Neural cell (in vitro differentiated cells): ENCODE results near the gene USP46. TPM values are rescaled to one million over a fixed set of nuclear protein-coding genes. Genes with fewer than 3 reads are reported as not detected.

Source experiments
- H2AFZ ChIP-seq: fragments of 200-600, 300-800 bp; sonication (generic), shearing (Covaris generic); 2 replicates; pipeline ENCODE4 v1.6.0; 2014; ENCODE audit warnings: low read depth, mild to moderate bottlenecking, antibody characterized with exemption, low read length, moderate library complexity
- H3F3A ChIP-seq: fragments of 200-600 bp; shearing (Covaris generic); 2 replicates; pipeline ENCODE4 v1.6.1; 2016; ENCODE audit warnings: mild to moderate bottlenecking, moderate library complexity, mixed read lengths, antibody characterized with exemption, low read length; ENCODE audit not compliant: insufficient read depth, poor library complexity, severe bottlenecking
- H3K27ac ChIP-seq: fragments of 200-600, 300-800 bp; sonication (generic), shearing (Covaris generic); 2 replicates; pipeline ENCODE4 v1.5.1; 2014; ENCODE audit warnings: mild to moderate bottlenecking, low read length, moderate library complexity
- H3K27me3 ChIP-seq: fragments of 300-800, 200-600 bp; sonication (generic), shearing (Covaris generic); 2 replicates; pipeline ENCODE4 v1.6.0; 2014; ENCODE audit warnings: mild to moderate bottlenecking, low read depth, low read length, moderate library complexity; ENCODE audit not compliant: insufficient read depth
- H3K36me3 ChIP-seq: fragments of 300-800, 200-600 bp; sonication (generic), shearing (Covaris generic); 2 replicates; pipeline ENCODE4 v1.5.1; 2014; ENCODE audit warnings: mild to moderate bottlenecking, antibody characterized with exemption, low read length, moderate library complexity; ENCODE audit not compliant: insufficient read depth
- H3K4me2 ChIP-seq: fragments of 300-800, 200-600 bp; sonication (generic), shearing (Covaris generic); 2 replicates; pipeline ENCODE4 v1.6.0; 2014; ENCODE audit warnings: mild to moderate bottlenecking, low read length
- H3K4me3 ChIP-seq: fragments of 300-800, 200-600 bp; sonication (generic), shearing (Covaris generic); 2 replicates; pipeline ENCODE4 v1.5.1; 2014; ENCODE audit warnings: mild to moderate bottlenecking, low read length, moderate library complexity
- H3K79me2 ChIP-seq: fragments of 200-600 bp; shearing (Covaris generic); replicated peaks from 2 replicates; pipeline ENCODE4 v1.6.0; 2014; ENCODE audit warnings: mild to moderate bottlenecking, low read length, moderate library complexity; ENCODE audit not compliant: insufficient read depth
- H3K9ac ChIP-seq: fragments of 300-800, 200-600 bp; sonication (generic), shearing (Covaris generic); 2 replicates; pipeline ENCODE4 v1.6.1; 2016; ENCODE audit warnings: mild to moderate bottlenecking, low read length, mixed read lengths
- H3K9me2 ChIP-seq: fragments of 200-600 bp; shearing (Covaris generic); 2 replicates; pipeline ENCODE4 v1.6.1; 2016; ENCODE audit warnings: mild to moderate bottlenecking, low read length, mixed read lengths; ENCODE audit not compliant: insufficient read depth
- H3K9me3 ChIP-seq: fragments of 200-600, 300-800 bp; sonication (generic), shearing (Covaris generic); 2 replicates; pipeline ENCODE4 v1.6.1; 2016; ENCODE audit warnings: mild to moderate bottlenecking, mixed run types, low read length, moderate library complexity, mixed read lengths
- H4K20me1 ChIP-seq: fragments of 200-600 bp; shearing (Covaris generic); 2 replicates; pipeline ENCODE4 v1.6.1; 2016; ENCODE audit warnings: mild to moderate bottlenecking, mixed run types; ENCODE audit not compliant: insufficient read depth
- CTCF ChIP-seq: fragments of 450-650 bp; IDR thresholded peaks from 2 replicates; pipeline ENCODE4 v1.5.1; 2014; ENCODE audit warnings: antibody characterized with exemption, mild to moderate bottlenecking, moderate library complexity; ENCODE audit not compliant: poor library complexity, severe bottlenecking
- EP300 ChIP-seq: fragments of 450-650 bp; conservative IDR thresholded peaks from 2 replicates; pipeline ENCODE4 v1.6.1; 2014; ENCODE audit warnings: antibody characterized with exemption, mild to moderate bottlenecking, moderate library complexity; ENCODE audit not compliant: poor library complexity, severe bottlenecking
- EZH2 ChIP-seq: fragments of 200-600, 300-800 bp; shearing (Covaris generic), sonication (generic); IDR thresholded peaks from 2 replicates; pipeline ENCODE4 v1.6.1; 2014; ENCODE audit warnings: antibody characterized with exemption, low read length, borderline replicate concordance, mild to moderate bottlenecking; ENCODE audit not compliant: insufficient read depth, poor library complexity, severe bottlenecking
- MXI1 ChIP-seq: fragments of 450-650 bp; conservative IDR thresholded peaks from 2 replicates; pipeline ENCODE4 v1.6.1; 2014; ENCODE audit warnings: antibody characterized with exemption, mild to moderate bottlenecking; ENCODE audit not compliant: poor library complexity, severe bottlenecking
- POLR2AphosphoS5 ChIP-seq: IDR thresholded peaks from 2 replicates; pipeline ENCODE4 v1.6.1; 2012
- RAD21 ChIP-seq: fragments of 450-650 bp; conservative IDR thresholded peaks from 2 replicates; pipeline ENCODE4 v1.6.1; 2014; ENCODE audit warnings: antibody characterized with exemption, mild to moderate bottlenecking, moderate library complexity
- REST ChIP-seq: IDR thresholded peaks from 2 replicates; pipeline ENCODE4 v1.6.1; 2012; ENCODE audit warnings: borderline replicate concordance
- SMC3 ChIP-seq: fragments of 450-650 bp; conservative IDR thresholded peaks from 2 replicates; pipeline ENCODE4 v1.6.1; 2014; ENCODE audit warnings: antibody characterized with exemption, mild to moderate bottlenecking, moderate library complexity; ENCODE audit not compliant: poor library complexity
- TAF1 ChIP-seq: IDR thresholded peaks from 2 replicates; pipeline ENCODE4 v1.6.1; 2012; ENCODE audit warnings: low read depth
- polyA plus RNA-seq: library from polyadenylated mRNA; depleted of rRNA; stranded (reverse); fragments of >200 nt; gene quantifications from 2 replicates; pipeline ENCODE4 v1.2.3, GENCODE V29; 2014

The USP46 gene
- polyA plus RNA-seq, 1 donor from 2014 or later: 14.1 TPM

GRCh38 chr4:52600275-52600674, 58.8 kb downstream of the USP46 start:
- Histone ChIP-seq H3K27me3 (no peaks in the 10 kb centered on the region), H3K36me3 (peaks cover 8% of the 10 kb centered on the region), H3K27ac (no peak overlapping the region), H3K4me2 (no peak overlapping the region), H3K9ac (no peak overlapping the region), H2AFZ (no peak overlapping the region), H3F3A (no peaks in the 10 kb centered on the region), H3K4me3 (no peak overlapping the region), H3K9me2 (no peaks in the 10 kb centered on the region), H3K79me2 (no peaks in the 10 kb centered on the region), H4K20me1 (no peaks in the 10 kb centered on the region), H3K9me3 (no peaks in the 10 kb centered on the region)
- no peak for TF ChIP-seq TAF1
- no peak for TF ChIP-seq EZH2
- TF ChIP-seq REST: no peak
- TF ChIP-seq EP300: no peak
- TF ChIP-seq CTCF: no peak
- no peak for TF ChIP-seq RAD21
- TF ChIP-seq MXI1: no peak
- no peak for TF ChIP-seq POLR2AphosphoS5
- no peak for TF ChIP-seq SMC3

GRCh38 chr4:52595001-52595400, 64.1 kb downstream of the USP46 start:
- no peak overlapping the region for H3K9ac ChIP-seq
- no peaks in the 10 kb centered on the region for H3K79me2 ChIP-seq
- H3K27ac ChIP-seq: no peak overlapping the region
- H3K27me3 ChIP-seq: no peaks in the 10 kb centered on the region
- H3K36me3 ChIP-seq: peaks cover 4% of the 10 kb centered on the region
- no peaks in the 10 kb centered on the region for H4K20me1 ChIP-seq
- no peak overlapping the region for H2AFZ ChIP-seq
- no peak overlapping the region for H3K4me3 ChIP-seq
- H3K9me2 ChIP-seq: no peaks in the 10 kb centered on the region
- no peak overlapping the region for H3K4me2 ChIP-seq
- no peaks in the 10 kb centered on the region for H3K9me3 ChIP-seq
- TF ChIP-seq TAF1 (no peak), REST (no peak), EZH2 (no peak), RAD21 (no peak), SMC3 (no peak), MXI1 (no peak), EP300 (no peak), CTCF (no peak), POLR2AphosphoS5 (no peak)
- H3F3A ChIP-seq: no peaks in the 10 kb centered on the region
